ENCODE measurements around the gene SLC9A5. TPM values are rescaled to one million over a fixed set of nuclear protein-coding genes. Genes with fewer than 3 reads are reported as not detected.

The SLC9A5 gene
- polyA plus RNA-seq, 2 of the 4 experiments (the other 2 are of a cell fraction): 0.83 to 2.5 TPM

- no peak for TF ChIP-seq NR3C1 (IDR thresholded peaks at IDR 0.05)
- TF ChIP-seq PHF8 (IDR thresholded peaks at IDR 0.05; ENCODE audit: borderline replicate concordance, low read depth): no peak
- no peak for TF ChIP-seq MAZ (IDR thresholded peaks at IDR 0.05; ENCODE audit: borderline replicate concordance, low read depth, low read length)
- no peak for TF ChIP-seq MYC (IDR thresholded peaks at IDR 0.05; ENCODE audit: borderline replicate concordance, low read length)
- TF ChIP-seq ZSCAN20 (CRISPR knock-in tag; IDR thresholded peaks at IDR 0.05): no peak
- no peak for TF ChIP-seq RCOR1 (IDR thresholded peaks at IDR 0.05; ENCODE audit: low read depth, low read length)
These were observed 19.9 kb upstream of the SLC9A5 start (continued) for GRCh38 chr16:67228905-67229304.

- Histone ChIP-seq H3K4me1 (peaks cover 13% of the 10 kb centered on the region), H3K4me2 (no peak overlapping the region), H3K4me3 (no peak overlapping the region), H3K27ac (no peak overlapping the region), H3K9me3 (no peaks in the 10 kb centered on the region)
- ChIA-PET POLR2A (interaction anchor here (0.5 kb wide), 1 partner anchor 11 kb away, joined by 7 read pairs; no protein-coding TSS in a partner anchor), CTCF (interaction anchor here (1.4 to 14.1 kb wide), 2 partner anchors 15 to 28 kb away, joined by 3 to 138 read pairs; partner anchors contain the start of genes FHOD1 and SLC9A5)
- ATAC-seq: no peak
- WGBS (ENCODE audit: missing lambda C conversion rate): 95% methylated on average over 31 of the region's 32 CpGs
- DNase-seq (ENCODE audit: low read depth in 1 of 2, low spot score in 1 of 2): no peak
- TF ChIP-seq HDAC2 (IDR thresholded peaks at IDR 0.05) (no peak), JUN (IDR thresholded peaks at IDR 0.05) (0 out of 5 replicates have a peak, but pooled peaks of 1 of the 2 experiments have one; percentile 5), CHD4 (IDR thresholded peaks at IDR 0.05; ENCODE audit: borderline replicate concordance) (no peak)
- no peak for FAIRE-seq
These were observed 18.6 kb upstream of the SLC9A5 start for GRCh38 chr16:67229906-67230808.

GRCh38 chr16:67230809-67231660 is 17.7 kb upstream of the SLC9A5 start:
- Histone ChIP-seq H3K4me1 (peaks cover 9% of the 10 kb centered on the region), H3K4me2 (no peak overlapping the region), H3K27ac (no peak overlapping the region), H3K4me3 (no peak overlapping the region), H3K9me3 (no peaks in the 10 kb centered on the region)
- no peak for TF ChIP-seq HOXB5 (CRISPR knock-in tag; IDR thresholded peaks at IDR 0.05)
- no peak for TF ChIP-seq RNF2 (IDR thresholded peaks at IDR 0.05; ENCODE audit: borderline replicate concordance, low read depth)
- no peak for TF ChIP-seq POLR2A (IDR thresholded peaks at IDR 0.05; ENCODE audit: low read length)
- no peak for TF ChIP-seq HOXB13 (CRISPR knock-in tag; IDR thresholded peaks at IDR 0.05; ENCODE audit: low read depth)
- TF ChIP-seq USF2 (IDR thresholded peaks at IDR 0.05): no peak
- TF ChIP-seq MAFK (IDR thresholded peaks at IDR 0.05; ENCODE audit: partially characterized antibody): no peak
- no peak for TF ChIP-seq RFX5 (IDR thresholded peaks at IDR 0.05)
- no peak for TF ChIP-seq EHMT2 (IDR thresholded peaks at IDR 0.05; ENCODE audit: low read depth)
- TF ChIP-seq FOXS1 (CRISPR knock-in tag; IDR thresholded peaks at IDR 0.05): no peak
- no peak for TF ChIP-seq ATOH8 (CRISPR knock-in tag; IDR thresholded peaks at IDR 0.05; ENCODE audit: low read depth)
- no peak for TF ChIP-seq FOSB (CRISPR knock-in tag; IDR thresholded peaks at IDR 0.05)
- TF ChIP-seq NPAS2 (CRISPR knock-in tag; IDR thresholded peaks at IDR 0.05; ENCODE audit: borderline replicate concordance): no peak
- TF ChIP-seq EP300 (IDR thresholded peaks at IDR 0.05): no peak
- no peak for TF ChIP-seq GATA3 (IDR thresholded peaks at IDR 0.05; ENCODE audit: borderline replicate concordance)
- TF ChIP-seq BHLHE40 (IDR thresholded peaks at IDR 0.05; ENCODE audit: low read depth, low read length): no peak
- no peak for DNase-seq (ENCODE audit: low read depth in 1 of 2, low spot score in 1 of 2)
- WGBS (ENCODE audit: missing lambda C conversion rate): 97% methylated on average over 11 of the region's 12 CpGs
- POLR2A ChIA-PET: interaction anchor here (0.9 to 1.9 kb wide), 2 partner anchors 11 to 15 kb away, joined by 3 to 6 read pairs; no protein-coding TSS in a partner anchor
- ATAC-seq: no peak
- CTCF ChIA-PET: interaction anchor here (0.9 to 14.1 kb wide), 6 partner anchors 14 to 47 kb away, joined by 3 to 138 read pairs (median 4); partner anchors contain the start of genes FHOD1 and SLC9A5
- no peak for FAIRE-seq
